A549 (cell line): Measurements from ENCODE around the gene SYCE3.

Experiments used
- GATA3 ChIP-seq: IDR thresholded peaks from 2 replicates; pipeline ENCODE4 v1.6.1; 2012; ENCODE audit warnings: borderline replicate concordance
- NFE2L2 ChIP-seq: fragments of 150-350 bp; conservative IDR thresholded peaks from 2 replicates; pipeline ENCODE4 v1.6.1; 2014; ENCODE audit warnings: low read length
- POLR2A ChIP-seq: IDR thresholded peaks from 2 replicates; pipeline ENCODE4 v1.6.1; 2012; ENCODE audit warnings: mild to moderate bottlenecking, low read length
- RFX5 ChIP-seq: fragments of 450-650 bp; IDR thresholded peaks from 2 replicates; pipeline ENCODE4 v1.7.1; 2014; ENCODE audit warnings: antibody characterized with exemption, mild to moderate bottlenecking, moderate library complexity
- TFCP2L1 ChIP-seq: fragments of 250-450 bp; sonication (Bioruptor Pico); IDR thresholded peaks from 2 replicates; pipeline ENCODE4 v1.5.0; 2021; ENCODE audit warnings: mild to moderate bottlenecking
- TF ChIP-seq, protein P1 (sequence below): fragments of 250-450 bp; sonication (Bioruptor Pico); IDR thresholded peaks from 2 replicates; pipeline ENCODE4 v1.5.0; 2021; ENCODE audit warnings: mild to moderate bottlenecking, moderate library complexity, borderline replicate concordance
- TF ChIP-seq, protein P2 (sequence below): IDR thresholded peaks from 2 replicates; pipeline ENCODE4 v1.6.1; 2012; ENCODE audit warnings: low read depth, borderline replicate concordance
- TF ChIP-seq, protein P3 (sequence below): fragments of >200 bp; sonication (Bioruptor Twin); formaldehyde crosslinking; IDR thresholded peaks from 3 replicates; pipeline ENCODE4 v1.5.1; 2016
- TF ChIP-seq, protein P4 (sequence below): IDR thresholded peaks from 2 replicates; pipeline ENCODE4 v1.6.1; 2012
- TF ChIP-seq, protein P5 (sequence below): fragments of 450-650 bp; IDR thresholded peaks from 2 replicates; pipeline ENCODE4 v1.6.1; 2014; ENCODE audit warnings: antibody characterized with exemption
- TF ChIP-seq, protein P6 (sequence below): fragments of 200-600 bp; sonication (generic); IDR thresholded peaks from 2 replicates; pipeline ENCODE4 v1.6.1; 2016; ENCODE audit warnings: antibody characterized with exemption, mild to moderate bottlenecking, moderate library complexity

DNA sequence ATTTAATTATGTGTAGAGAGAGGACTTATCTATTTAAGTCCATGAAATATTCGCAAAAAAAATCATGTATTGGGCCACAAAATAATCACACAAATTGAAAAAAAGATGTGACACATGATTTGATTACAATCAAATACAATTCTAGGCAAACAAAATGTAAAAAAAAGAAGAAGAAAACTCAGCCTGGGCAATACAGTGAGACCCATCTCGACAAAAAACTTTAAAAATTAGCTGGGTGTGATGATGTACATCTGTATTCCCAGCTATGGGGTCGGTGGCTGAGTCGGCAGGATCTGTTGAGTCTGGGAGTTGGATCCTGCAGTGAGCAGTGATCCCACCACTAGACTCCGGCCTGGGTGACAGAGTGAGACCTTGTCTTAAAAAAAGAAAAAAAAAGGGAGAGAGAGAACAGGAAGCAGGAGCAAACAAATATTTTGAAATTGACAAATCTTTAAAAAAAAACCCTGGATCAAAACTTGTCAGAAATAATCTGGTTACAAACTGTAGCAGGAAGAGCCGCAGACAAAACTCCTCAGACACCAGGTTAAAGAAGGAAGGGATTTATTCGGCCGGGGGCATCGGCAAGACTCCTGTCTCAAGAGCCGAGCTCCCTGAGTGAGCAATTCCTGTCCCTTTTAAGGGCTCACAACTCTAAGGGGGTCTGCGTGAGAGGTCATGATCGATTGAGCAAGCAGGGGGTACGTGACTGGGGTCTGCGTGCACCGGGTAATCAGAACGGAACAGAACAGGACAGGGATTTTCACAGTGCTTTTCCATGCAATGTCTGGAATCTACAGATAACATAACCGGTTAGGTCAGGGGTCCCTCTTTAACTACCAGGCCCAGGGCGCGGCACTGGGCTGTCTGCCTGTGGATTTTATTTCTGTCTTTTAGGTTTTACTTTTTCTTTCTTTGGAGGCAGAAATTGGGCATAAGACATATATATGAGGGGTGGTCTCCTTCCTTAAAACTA is 29.6 kb downstream of the SYCE3 start:
- TF ChIP-seq NFE2L2 (no peak), POLR2A (no peak), RFX5 (no peak), GATA3 (no peak), TFCP2L1 (CRISPR knock-in tag) (no peak)
- TF ChIP-seq, protein P1, sequence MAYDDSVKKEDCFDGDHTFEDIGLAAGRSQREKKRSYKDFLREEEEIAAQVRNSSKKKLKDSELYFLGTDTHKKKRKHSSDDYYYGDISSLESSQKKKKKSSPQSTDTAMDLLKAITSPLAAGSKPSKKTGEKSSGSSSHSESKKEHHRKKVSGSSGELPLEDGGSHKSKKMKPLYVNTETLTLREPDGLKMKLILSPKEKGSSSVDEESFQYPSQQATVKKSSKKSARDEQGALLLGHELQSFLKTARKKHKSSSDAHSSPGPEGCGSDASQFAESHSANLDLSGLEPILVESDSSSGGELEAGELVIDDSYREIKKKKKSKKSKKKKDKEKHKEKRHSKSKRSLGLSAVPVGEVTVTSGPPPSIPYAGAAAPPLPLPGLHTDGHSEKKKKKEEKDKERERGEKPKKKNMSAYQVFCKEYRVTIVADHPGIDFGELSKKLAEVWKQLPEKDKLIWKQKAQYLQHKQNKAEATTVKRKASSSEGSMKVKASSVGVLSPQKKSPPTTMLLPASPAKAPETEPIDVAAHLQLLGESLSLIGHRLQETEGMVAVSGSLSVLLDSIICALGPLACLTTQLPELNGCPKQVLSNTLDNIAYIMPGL = no peak
- TF ChIP-seq, protein P2, sequence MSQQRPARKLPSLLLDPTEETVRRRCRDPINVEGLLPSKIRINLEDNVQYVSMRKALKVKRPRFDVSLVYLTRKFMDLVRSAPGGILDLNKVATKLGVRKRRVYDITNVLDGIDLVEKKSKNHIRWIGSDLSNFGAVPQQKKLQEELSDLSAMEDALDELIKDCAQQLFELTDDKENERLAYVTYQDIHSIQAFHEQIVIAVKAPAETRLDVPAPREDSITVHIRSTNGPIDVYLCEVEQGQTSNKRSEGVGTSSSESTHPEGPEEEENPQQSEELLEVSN = no peak
- TF ChIP-seq, protein P3, sequence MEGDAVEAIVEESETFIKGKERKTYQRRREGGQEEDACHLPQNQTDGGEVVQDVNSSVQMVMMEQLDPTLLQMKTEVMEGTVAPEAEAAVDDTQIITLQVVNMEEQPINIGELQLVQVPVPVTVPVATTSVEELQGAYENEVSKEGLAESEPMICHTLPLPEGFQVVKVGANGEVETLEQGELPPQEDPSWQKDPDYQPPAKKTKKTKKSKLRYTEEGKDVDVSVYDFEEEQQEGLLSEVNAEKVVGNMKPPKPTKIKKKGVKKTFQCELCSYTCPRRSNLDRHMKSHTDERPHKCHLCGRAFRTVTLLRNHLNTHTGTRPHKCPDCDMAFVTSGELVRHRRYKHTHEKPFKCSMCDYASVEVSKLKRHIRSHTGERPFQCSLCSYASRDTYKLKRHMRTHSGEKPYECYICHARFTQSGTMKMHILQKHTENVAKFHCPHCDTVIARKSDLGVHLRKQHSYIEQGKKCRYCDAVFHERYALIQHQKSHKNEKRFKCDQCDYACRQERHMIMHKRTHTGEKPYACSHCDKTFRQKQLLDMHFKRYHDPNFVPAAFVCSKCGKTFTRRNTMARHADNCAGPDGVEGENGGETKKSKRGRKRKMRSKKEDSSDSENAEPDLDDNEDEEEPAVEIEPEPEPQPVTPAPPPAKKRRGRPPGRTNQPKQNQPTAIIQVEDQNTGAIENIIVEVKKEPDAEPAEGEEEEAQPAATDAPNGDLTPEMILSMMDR = no peak
- TF ChIP-seq, protein P4, sequence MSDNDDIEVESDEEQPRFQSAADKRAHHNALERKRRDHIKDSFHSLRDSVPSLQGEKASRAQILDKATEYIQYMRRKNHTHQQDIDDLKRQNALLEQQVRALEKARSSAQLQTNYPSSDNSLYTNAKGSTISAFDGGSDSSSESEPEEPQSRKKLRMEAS = no peak
- TF ChIP-seq, protein P5, sequence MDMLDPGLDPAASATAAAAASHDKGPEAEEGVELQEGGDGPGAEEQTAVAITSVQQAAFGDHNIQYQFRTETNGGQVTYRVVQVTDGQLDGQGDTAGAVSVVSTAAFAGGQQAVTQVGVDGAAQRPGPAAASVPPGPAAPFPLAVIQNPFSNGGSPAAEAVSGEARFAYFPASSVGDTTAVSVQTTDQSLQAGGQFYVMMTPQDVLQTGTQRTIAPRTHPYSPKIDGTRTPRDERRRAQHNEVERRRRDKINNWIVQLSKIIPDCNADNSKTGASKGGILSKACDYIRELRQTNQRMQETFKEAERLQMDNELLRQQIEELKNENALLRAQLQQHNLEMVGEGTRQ = no peak
- TF ChIP-seq, protein P6, sequence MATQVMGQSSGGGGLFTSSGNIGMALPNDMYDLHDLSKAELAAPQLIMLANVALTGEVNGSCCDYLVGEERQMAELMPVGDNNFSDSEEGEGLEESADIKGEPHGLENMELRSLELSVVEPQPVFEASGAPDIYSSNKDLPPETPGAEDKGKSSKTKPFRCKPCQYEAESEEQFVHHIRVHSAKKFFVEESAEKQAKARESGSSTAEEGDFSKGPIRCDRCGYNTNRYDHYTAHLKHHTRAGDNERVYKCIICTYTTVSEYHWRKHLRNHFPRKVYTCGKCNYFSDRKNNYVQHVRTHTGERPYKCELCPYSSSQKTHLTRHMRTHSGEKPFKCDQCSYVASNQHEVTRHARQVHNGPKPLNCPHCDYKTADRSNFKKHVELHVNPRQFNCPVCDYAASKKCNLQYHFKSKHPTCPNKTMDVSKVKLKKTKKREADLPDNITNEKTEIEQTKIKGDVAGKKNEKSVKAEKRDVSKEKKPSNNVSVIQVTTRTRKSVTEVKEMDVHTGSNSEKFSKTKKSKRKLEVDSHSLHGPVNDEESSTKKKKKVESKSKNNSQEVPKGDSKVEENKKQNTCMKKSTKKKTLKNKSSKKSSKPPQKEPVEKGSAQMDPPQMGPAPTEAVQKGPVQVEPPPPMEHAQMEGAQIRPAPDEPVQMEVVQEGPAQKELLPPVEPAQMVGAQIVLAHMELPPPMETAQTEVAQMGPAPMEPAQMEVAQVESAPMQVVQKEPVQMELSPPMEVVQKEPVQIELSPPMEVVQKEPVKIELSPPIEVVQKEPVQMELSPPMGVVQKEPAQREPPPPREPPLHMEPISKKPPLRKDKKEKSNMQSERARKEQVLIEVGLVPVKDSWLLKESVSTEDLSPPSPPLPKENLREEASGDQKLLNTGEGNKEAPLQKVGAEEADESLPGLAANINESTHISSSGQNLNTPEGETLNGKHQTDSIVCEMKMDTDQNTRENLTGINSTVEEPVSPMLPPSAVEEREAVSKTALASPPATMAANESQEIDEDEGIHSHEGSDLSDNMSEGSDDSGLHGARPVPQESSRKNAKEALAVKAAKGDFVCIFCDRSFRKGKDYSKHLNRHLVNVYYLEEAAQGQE = no peak
